ENCODE results near the gene DIPK1A. TPM values are rescaled to one million over a fixed set of nuclear protein-coding genes. Genes with fewer than 3 reads are reported as not detected.

Gene DIPK1A
- total RNA-seq, 1 experiment from 2014 or later: 1.0 TPM

DNA sequence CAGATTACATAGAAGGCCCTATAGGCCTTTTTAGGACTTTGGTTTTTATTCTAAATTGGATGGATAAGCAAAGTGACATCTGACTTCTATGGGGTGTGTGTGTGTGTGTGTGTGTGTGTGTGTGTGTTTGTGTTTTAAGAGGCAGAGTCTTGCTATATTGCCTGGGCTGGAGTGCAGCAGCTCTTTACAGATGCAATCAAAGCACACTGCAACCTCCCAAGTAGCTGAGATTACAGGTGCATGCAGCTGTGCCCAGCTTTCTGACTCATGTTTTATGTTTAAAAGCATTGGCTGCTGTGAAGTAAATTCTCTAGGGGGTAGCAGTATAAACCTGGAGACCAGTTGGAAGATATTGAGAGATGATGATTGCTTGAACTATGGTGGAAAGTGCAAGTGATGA, 164.0 kb downstream of the DIPK1A start:
- Histone ChIP-seq H3K27ac (ENCODE audit: low read length) (no peak overlapping the region), H4K20me1 (ENCODE audit: low read length) (no peaks in the 10 kb centered on the region), H3K79me2 (ENCODE audit: low read length) (no peaks in the 10 kb centered on the region), H3K9ac (ENCODE audit: low read length) (no peak overlapping the region), H3F3A (ENCODE audit: low read length, unreplicated experiment) (no peaks in the 10 kb centered on the region), H3K9me2 (replicated peaks; ENCODE audit: low read length) (no peaks in the 10 kb centered on the region), H3K4me3 (ENCODE audit: low read length) (no peak overlapping the region), H3K4me1 (ENCODE audit: insufficient read depth, low read length) (no peaks in the 10 kb centered on the region), H3K36me3 (ENCODE audit: low read depth, low read length) (no peaks in the 10 kb centered on the region), H3K4me2 (ENCODE audit: low read length) (no peak overlapping the region), H3K9me3 (ENCODE audit: low read length) (no peaks in the 10 kb centered on the region), H3K27me3 (ENCODE audit: low read length) (no peaks in the 10 kb centered on the region), H2AFZ (ENCODE audit: low read length) (no peak overlapping the region)
- ChIA-PET CTCF (no interaction called here), POLR2A (ENCODE audit: unreplicated experiment) (interaction anchor here (0.6 kb wide), 1 partner anchor 124 kb away, joined by 4 read pairs; no protein-coding TSS in a partner anchor)
- ATAC-seq (no peak), DNase-seq (no peak)
- BruUV-seq (replicated peaks): no TSS peak
- TF ChIP-seq EZH2 (IDR thresholded peaks at IDR 0.05; ENCODE audit: low read length, unreplicated experiment): no peak
- TF ChIP-seq EZH2phosphoT487 (IDR thresholded peaks at IDR 0.05; ENCODE audit: borderline replicate concordance, low read length): no peak
- TF ChIP-seq, protein P1, sequence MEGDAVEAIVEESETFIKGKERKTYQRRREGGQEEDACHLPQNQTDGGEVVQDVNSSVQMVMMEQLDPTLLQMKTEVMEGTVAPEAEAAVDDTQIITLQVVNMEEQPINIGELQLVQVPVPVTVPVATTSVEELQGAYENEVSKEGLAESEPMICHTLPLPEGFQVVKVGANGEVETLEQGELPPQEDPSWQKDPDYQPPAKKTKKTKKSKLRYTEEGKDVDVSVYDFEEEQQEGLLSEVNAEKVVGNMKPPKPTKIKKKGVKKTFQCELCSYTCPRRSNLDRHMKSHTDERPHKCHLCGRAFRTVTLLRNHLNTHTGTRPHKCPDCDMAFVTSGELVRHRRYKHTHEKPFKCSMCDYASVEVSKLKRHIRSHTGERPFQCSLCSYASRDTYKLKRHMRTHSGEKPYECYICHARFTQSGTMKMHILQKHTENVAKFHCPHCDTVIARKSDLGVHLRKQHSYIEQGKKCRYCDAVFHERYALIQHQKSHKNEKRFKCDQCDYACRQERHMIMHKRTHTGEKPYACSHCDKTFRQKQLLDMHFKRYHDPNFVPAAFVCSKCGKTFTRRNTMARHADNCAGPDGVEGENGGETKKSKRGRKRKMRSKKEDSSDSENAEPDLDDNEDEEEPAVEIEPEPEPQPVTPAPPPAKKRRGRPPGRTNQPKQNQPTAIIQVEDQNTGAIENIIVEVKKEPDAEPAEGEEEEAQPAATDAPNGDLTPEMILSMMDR (conservative IDR thresholded peaks at IDR 0.05; ENCODE audit: low read depth, low read length): no peak
- intact Hi-C loops (cut with micrococcal nuclease): no loop called here

DNA sequence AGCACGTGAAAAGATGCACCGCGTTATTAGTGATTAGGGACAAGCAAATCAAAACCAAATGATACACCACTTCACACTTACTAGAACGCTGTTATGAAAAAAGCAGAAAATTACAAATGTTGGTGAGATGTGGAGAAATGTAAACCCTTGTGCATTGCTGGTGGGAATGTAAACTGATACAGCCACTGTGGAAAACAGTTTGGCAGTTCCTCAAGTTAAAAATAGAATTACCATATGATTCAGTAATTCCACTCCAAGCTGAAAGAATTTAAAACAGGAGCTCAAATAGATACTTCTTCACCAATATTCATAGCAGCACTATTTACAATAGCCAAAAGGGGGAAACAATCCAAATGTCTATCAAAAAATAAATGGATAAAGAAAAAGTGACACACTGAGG, 166.1 kb downstream of the DIPK1A start:
- DNase-seq (no peak), ATAC-seq (no peak)
- H3K4me2 ChIP-seq (ENCODE audit: low read length): no peak overlapping the region
- no peaks in the 10 kb centered on the region for H3K9me3 ChIP-seq (ENCODE audit: low read length)
- no TSS peak for BruUV-seq (replicated peaks)
- POLR2A ChIA-PET (ENCODE audit: unreplicated experiment): no interaction called here
- TF ChIP-seq EZH2 (IDR thresholded peaks at IDR 0.05; ENCODE audit: low read length, unreplicated experiment) (no peak), EZH2phosphoT487 (IDR thresholded peaks at IDR 0.05; ENCODE audit: borderline replicate concordance, low read length) (no peak)
- TF ChIP-seq, protein P1 (conservative IDR thresholded peaks at IDR 0.05; ENCODE audit: low read depth, low read length): no peak
- no peak overlapping the region for H2AFZ ChIP-seq (ENCODE audit: low read length)
- no peaks in the 10 kb centered on the region for H3K79me2 ChIP-seq (ENCODE audit: low read length)
- H3K27me3 ChIP-seq (ENCODE audit: low read length): no peaks in the 10 kb centered on the region
- no peaks in the 10 kb centered on the region for H3K36me3 ChIP-seq (ENCODE audit: low read depth, low read length)
- H3K9ac ChIP-seq (ENCODE audit: low read length): no peak overlapping the region
- H3K4me3 ChIP-seq (ENCODE audit: low read length): no peak overlapping the region
- no peaks in the 10 kb centered on the region for H3K4me1 ChIP-seq (ENCODE audit: insufficient read depth, low read length)
- no peaks in the 10 kb centered on the region for H3K9me2 ChIP-seq (replicated peaks; ENCODE audit: low read length)
- no peaks in the 10 kb centered on the region for H4K20me1 ChIP-seq (ENCODE audit: low read length)
- no peak overlapping the region for H3K27ac ChIP-seq (ENCODE audit: low read length)
- intact Hi-C loops (cut with micrococcal nuclease): no loop called here
- no peaks in the 10 kb centered on the region for H3F3A ChIP-seq (ENCODE audit: low read length, unreplicated experiment)
- CTCF ChIA-PET: no interaction called here

DNA sequence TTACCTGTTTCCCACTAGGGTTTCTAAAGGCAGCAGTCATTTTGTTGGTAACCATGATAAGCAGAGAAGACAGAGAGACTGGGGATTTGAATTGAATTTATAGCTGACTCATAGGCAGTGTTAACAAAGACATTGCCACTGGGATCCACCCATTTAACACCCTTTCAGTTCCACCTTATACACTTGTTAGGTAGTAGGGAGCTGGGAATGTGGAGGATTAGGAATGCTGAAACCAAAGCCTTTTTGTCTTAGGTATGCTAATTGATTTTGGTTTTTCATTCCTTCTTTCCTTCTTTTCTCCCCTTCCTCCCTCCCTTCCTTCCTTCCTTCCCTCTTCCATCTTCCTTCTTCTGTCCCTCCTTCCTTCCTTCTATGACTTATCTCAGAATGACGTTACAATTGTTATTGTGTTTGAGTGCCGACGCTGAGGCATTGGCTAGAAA, 168.9 kb downstream of the DIPK1A start:
- Histone ChIP-seq H3K27ac (ENCODE audit: low read length) (no peak overlapping the region), H3K4me1 (ENCODE audit: insufficient read depth, low read length) (no peaks in the 10 kb centered on the region), H3K9ac (ENCODE audit: low read length) (no peak overlapping the region), H3K9me3 (ENCODE audit: low read length) (no peaks in the 10 kb centered on the region), H2AFZ (ENCODE audit: low read length) (no peak overlapping the region), H3K4me3 (ENCODE audit: low read length) (no peak overlapping the region), H3F3A (ENCODE audit: low read length, unreplicated experiment) (no peaks in the 10 kb centered on the region), H3K79me2 (ENCODE audit: low read length) (no peaks in the 10 kb centered on the region), H3K27me3 (ENCODE audit: low read length) (no peaks in the 10 kb centered on the region), H3K4me2 (ENCODE audit: low read length) (no peak overlapping the region), H4K20me1 (ENCODE audit: low read length) (no peaks in the 10 kb centered on the region), H3K36me3 (ENCODE audit: low read depth, low read length) (no peaks in the 10 kb centered on the region), H3K9me2 (replicated peaks; ENCODE audit: low read length) (no peaks in the 10 kb centered on the region)
- no TSS peak for BruUV-seq (replicated peaks)
- intact Hi-C loops (cut with micrococcal nuclease): no loop called here
- CTCF ChIA-PET: interaction anchor here (0.7 kb wide), 1 partner anchor 270 kb away, joined by 3 read pairs; no protein-coding TSS in a partner anchor
- ATAC-seq (peak; percentile 56), DNase-seq (no peak)
- TF ChIP-seq, protein P1 (conservative IDR thresholded peaks at IDR 0.05; ENCODE audit: low read depth, low read length): no peak
- TF ChIP-seq EZH2 (IDR thresholded peaks at IDR 0.05; ENCODE audit: low read length, unreplicated experiment): no peak
- TF ChIP-seq EZH2phosphoT487 (IDR thresholded peaks at IDR 0.05; ENCODE audit: borderline replicate concordance, low read length): no peak
- POLR2A ChIA-PET (ENCODE audit: unreplicated experiment): no interaction called here
